GM21360 (cell line): ENCODE results near the gene TMED4.

ENCODE experiments used
- ATAC-seq: cut with Tn5 transposase; IDR thresholded peaks from one replicate; pipeline ENCODE4 v1.9.1; 2021; ENCODE audit warnings: mild to moderate bottlenecking, moderate library complexity; ENCODE audit not compliant: unreplicated experiment

The TMED4 gene

DNA sequence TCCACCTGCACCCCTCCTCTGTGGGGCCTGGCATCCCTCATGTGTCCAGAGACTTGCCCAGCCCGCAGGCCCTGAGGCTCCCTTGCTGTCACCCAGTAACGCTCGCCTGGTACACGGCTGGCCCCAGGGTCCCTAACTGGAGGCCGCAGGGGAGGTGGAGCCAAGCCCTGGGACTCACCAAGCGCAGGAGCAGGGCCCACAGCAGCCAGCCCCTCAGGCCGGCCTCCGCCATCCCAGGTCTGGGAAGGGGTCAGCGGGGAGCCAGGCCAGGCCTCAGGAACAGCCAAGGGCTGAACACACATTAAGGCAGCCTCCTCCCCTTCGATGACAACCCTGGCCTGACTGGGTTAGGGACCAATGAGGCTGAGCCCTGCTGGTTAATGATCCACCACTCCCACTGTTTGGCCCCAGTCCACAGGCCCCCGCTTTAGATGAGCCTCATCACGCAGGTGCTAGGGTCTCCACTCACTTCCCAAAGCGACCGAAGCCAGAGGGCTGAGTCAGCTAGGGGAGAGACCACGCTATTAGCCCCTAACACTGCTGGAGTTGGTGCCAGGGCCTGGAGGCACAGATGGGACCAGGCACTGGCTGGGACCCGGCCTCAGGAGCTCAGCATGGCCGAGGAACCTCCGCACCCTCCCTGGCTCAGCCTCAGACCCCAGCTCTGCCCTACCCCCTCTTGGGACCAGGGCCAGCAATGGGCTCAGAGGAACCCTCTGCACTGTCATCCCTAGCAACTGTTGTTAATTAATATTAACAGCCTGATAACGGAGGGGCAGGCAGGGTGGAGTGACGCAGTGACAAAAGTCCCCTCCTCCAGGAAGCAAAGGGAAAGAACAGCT, 40.8 kb downstream of the TMED4 start, which contains the start of gene NPC1L1:
NPC1L1 (minus strand) TSS at position 303 of the 842 bp plus-strand sequence; CDS start at position 232, 71 bp downstream.
- no peak for ATAC-seq

- ATAC-seq: no peak
Observed at GRCh38 chr7:44540592-44541027, 41.4 kb downstream of the TMED4 start.

- ATAC-seq: no peak
Observed at GRCh38 chr7:44539669-44540506, 42.1 kb downstream of the TMED4 start.

GRCh38 chr7:44538798-44539668, 43.0 kb downstream of the TMED4 start:
- ATAC-seq: no peak

DNA sequence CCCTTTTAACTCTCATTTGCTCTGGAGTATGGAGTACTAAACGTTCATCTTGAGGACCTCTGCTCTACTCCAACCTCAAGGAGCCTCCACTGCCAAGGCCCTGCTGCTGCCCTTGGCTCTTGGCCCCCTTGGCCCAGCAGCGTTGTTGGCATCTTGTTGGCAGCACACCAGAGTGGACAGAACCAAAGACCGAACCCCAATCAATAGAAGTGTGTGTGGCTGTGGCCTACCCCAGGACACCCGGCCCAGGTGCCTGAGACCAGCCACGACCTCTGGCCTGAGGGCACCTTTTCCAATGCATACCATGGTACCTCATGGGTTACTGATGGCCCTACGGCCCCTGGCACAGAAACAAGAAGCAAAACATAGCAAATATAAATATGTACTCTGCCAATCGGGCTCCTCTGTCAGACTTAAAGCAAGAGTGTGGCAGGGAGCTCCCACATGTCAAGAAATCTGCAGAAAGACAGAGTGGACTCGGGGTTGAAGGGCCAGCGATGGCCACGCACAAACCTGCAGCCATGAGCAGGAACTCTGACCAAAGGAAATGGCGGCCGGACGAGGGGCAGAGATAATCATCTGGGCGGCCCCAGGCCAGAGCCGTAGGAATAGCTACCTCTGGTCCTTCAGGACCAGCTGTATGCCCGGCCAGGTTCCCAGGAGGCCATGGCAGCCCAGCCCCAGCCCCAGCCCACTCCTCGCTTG, 43.8 kb downstream of the TMED4 start:
- no peak for ATAC-seq

DNA sequence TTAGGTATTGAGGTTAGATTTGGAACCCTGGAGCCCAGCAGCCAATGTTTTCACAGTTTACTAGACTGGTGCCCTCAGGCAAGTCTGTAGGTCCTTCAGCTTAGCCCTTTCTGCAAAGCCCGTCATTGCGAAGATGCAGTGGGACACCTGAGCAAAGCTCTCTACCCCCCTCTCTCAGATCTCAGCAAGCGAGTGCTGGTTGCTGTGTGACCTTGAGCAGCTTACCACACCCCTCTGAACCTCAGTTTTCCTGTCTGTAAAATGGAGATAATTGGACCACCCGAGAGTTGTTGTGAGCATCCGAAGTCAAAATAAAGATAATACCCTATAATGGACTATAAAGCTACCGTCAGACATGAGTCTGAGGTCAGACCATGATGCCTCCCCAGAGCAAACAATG, 44.6 kb downstream of the TMED4 start:
- ATAC-seq: no peak

GRCh38 chr7:44536090-44536489, 45.9 kb downstream of the TMED4 start:
- no peak for ATAC-seq

DNA sequence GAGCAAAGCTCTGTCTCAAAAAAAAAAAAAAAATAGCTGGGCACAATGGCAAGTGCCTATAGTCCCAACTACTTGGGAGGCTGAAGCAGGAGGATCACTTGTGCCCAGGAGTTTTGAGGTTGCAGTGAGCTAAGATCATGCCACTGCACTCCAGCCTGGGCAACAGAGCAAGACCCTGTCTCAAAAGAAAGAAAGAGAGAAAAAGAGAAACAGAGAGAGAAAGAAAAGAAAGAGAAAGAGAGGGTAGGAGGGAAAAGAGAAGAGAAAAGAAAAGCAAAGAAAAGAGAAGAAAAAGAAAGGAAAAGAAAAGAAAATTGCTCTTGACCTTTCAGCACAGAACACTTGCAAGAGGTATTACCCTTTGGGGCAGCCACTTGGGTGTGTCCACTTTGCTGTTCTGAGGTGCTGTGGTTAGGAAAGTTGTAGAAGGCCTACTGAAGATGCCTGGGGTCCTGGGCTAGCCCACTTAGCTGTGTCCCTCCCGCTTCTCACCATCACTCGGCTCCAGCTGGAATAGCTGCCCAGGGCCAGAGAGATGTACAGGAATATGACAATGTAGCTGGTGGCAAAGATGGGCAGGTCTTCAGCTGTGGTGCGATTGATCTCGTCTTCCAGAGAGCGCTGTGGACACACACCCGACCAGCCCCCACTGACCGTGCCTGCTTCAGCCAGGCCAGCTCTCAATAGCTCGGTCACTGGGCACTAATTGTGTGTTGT, 46.5 kb downstream of the TMED4 start:
- no peak for ATAC-seq

DNA sequence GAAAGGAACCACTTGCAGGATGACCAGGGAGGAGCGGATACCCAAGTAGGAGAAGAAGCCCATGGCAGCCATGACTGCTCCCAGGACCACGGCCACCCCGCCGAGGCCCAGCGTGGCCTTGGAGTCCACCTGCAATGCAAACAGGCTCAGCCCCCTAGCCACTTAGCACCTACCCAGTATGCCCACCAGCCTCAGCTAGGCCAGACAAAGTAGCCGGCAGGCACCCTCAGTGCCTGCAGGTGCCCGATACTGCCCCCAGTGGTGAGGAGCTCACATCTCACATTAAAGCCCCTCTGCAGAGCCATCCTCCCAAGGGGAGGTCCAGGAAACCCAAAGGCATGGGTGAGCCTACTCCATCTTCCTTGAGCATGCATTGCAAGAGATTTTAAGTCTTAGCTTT, 47.5 kb downstream of the TMED4 start:
- ATAC-seq: no peak

- no peak for ATAC-seq
Observed at GRCh38 chr7:44534087-44534486, 47.9 kb downstream of the TMED4 start.

DNA sequence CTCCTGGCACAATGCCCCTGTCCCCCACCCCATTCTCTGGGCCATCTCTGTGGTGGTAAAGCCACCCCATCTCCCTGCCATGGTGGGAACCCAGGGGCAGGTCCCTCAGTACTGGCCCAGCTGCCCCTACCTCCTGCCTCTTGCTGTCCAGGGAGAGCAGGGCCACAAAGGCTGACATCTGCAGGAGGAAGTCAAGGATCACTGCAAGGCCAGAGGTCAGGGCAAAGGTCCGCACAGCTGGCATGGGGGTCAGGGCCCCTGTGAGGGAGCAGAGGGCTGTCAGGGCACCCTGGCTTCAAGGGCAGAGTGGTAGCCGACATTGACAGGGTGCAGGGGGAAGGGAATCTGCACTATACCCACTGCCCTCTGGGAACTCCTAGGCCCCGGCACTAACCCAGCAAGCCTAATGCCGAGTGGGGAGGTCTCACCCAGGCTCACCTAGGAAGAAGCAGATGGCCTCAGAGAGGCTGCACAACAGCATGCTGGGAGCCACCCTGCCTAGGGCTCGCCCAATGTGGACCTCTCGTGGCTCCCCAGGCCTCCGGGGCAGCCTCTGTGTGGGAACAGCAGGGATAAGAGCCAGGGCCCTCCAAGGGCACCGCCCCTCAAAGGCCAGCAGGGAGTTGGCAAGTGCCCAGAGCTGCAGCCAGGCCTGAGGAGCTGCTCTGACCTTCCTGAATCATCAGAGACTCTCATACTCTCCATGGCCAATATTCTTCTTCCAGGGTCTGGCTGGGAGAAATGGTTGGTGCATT, 48.6 kb downstream of the TMED4 start:
- no peak for ATAC-seq

DNA sequence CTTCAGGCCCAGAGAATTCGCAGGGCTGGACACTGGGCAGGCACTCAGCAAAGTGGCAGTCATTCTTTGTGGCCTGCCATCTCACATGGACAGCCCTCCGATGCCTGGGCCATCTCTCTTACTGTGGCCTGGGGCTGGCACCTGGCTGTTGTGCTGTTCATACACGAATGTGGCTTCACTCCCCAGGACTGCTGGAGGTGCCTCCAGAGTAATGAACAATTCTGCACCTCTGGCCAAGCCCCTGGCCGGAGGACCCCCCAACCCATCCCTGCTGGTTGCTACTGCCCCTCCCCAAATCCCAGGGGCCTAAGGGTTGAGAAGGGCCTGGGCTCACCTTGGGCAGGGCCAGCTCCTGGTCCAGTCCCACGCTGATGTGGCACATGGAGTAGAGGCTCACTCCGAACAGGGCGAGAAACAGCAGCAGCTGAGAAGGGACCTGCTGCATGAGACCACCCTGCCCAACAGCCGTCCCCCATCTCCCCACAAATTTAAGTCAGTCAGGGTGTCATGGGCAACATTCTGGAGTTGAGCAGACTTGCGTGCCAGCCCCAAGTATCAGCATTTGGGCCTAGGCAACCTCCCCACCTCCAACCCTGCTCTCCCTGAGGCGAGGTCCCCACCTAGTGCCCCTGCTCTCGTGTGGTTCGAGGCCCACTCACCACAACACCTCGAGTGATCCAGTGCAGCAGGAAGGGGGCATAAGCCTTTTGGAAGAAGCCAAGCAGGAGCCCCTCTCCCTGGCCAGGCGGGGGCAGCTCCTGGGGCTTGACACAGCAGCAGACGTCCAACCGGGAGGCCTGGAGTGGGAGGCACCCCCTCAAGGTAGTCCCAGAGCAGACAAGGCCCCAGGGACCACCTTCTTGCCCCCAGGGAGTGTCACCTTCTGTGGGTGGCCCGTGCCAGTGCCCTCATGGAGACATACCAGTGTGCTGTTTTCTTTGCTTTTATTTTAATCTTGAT, 50.3 kb downstream of the TMED4 start:
- no peak for ATAC-seq

DNA sequence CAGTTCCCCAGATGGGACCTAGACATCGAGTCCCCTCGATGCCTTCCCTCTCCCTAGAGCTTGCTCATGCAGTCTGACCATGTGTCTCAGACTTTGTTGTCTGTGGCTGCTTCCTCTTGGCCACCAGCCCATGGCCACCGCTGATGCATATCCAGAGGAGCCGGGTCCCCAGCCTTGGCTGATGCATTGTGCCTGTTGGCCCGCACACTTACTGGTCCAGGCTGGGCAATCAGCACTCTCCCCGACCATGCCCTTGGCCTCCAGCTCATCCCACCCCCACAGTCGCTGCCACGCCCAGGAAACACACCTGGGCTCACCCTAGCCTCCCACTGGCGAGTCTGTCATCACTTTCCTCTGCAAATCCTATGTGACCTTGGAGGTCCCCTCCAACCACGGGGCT, 51.0 kb downstream of the TMED4 start:
- ATAC-seq: no peak
